HepG2 (cell line): Measurements from ENCODE around the gene IBA57. TPM values are rescaled to one million over a fixed set of nuclear protein-coding genes. Genes with fewer than 3 reads are reported as not detected.
A peak's percentile ranks its signal among the peaks of the same experiment; 100 is the strongest.

Source experiments
- GATAD1 ChIP-seq: IDR thresholded peaks from 2 replicates; pipeline ENCODE4 v1.6.1; 2016; ENCODE audit warnings: missing genetic modification reagents, missing compliant biosample characterization
- KDM2A ChIP-seq: sonication (generic); formaldehyde crosslinking; IDR thresholded peaks from 2 replicates; pipeline ENCODE4 v1.4.0; 2020; ENCODE audit warnings: low read depth, missing genetic modification reagents, borderline replicate concordance
- NCOA2 ChIP-seq: sonication (generic); formaldehyde crosslinking; IDR thresholded peaks from 2 replicates; pipeline ENCODE4 v1.8.0; 2022; ENCODE audit warnings: inconsistent platforms
- POGZ ChIP-seq: sonication (generic); formaldehyde crosslinking; IDR thresholded peaks from 2 replicates; pipeline ENCODE4 v1.4.0; 2020; ENCODE audit warnings: mild to moderate bottlenecking, missing genetic modification reagents
- SIX1 ChIP-seq: sonication (generic); formaldehyde crosslinking; IDR thresholded peaks from 2 replicates; pipeline ENCODE4 v1.4.0; 2020; ENCODE audit warnings: missing genetic modification reagents, borderline replicate concordance
- SOX13 ChIP-seq, 3 experiments: fragments of 450-650 bp in 1 of 3; sonication (generic) in 1 of 3; formaldehyde crosslinking in 1 of 3; IDR thresholded peaks in 2 of 3; conservative IDR thresholded peaks in 1 of 3; 2 replicates each; pipeline versions ENCODE4 v1.5.0 to v1.6.1; 2016 to 2020; ENCODE audit warnings: antibody characterized with exemption in 1 of 3, mild to moderate bottlenecking in 1 of 3, missing compliant biosample characterization in 1 of 3, missing genetic modification reagents in 1 of 3, moderate library complexity in 1 of 3
- TAF15 ChIP-seq: fragments of 200-400 bp; formaldehyde crosslinking; IDR thresholded peaks from one replicate; pipeline ENCODE4 v1.6.1; 2018; ENCODE audit warnings: mild to moderate bottlenecking, low read depth, low read length; ENCODE audit not compliant: poor library complexity, severe bottlenecking
- TBX2 ChIP-seq: sonication (generic); formaldehyde crosslinking; IDR thresholded peaks from 2 replicates; pipeline ENCODE4 v1.5.0; 2020; ENCODE audit warnings: missing genetic modification reagents, mild to moderate bottlenecking, borderline replicate concordance
- ZBTB42 ChIP-seq: sonication (generic); formaldehyde crosslinking; IDR thresholded peaks from 2 replicates; pipeline ENCODE4 v1.5.0; 2020; ENCODE audit warnings: mild to moderate bottlenecking, missing genetic modification reagents
- ZBTB8A ChIP-seq: sonication (generic); formaldehyde crosslinking; IDR thresholded peaks from 2 replicates; pipeline ENCODE4 v1.4.0; 2020; ENCODE audit warnings: mild to moderate bottlenecking, low read depth, missing genetic modification reagents, borderline replicate concordance
- ZNF235 ChIP-seq: sonication (generic); formaldehyde crosslinking; IDR thresholded peaks from 2 replicates; pipeline ENCODE4 v1.8.1; 2023; ENCODE audit warnings: mild to moderate bottlenecking, missing genetic modification reagents, borderline replicate concordance
- ZNF333 ChIP-seq: sonication (generic); formaldehyde crosslinking; IDR thresholded peaks from 2 replicates; pipeline ENCODE4 v1.4.0; 2020; ENCODE audit warnings: mild to moderate bottlenecking, missing genetic modification reagents, borderline replicate concordance
- ZZZ3 ChIP-seq: sonication (generic); formaldehyde crosslinking; IDR thresholded peaks from 2 replicates; pipeline ENCODE4 v1.4.0; 2020; ENCODE audit warnings: missing genetic modification reagents, mild to moderate bottlenecking, borderline replicate concordance
- polyA plus RNA-seq, 8 experiments: library from polyadenylated mRNA; depleted of rRNA in 3 of 8; stranded (reverse) in 7 of 8; unstranded in 1 of 8; fragments of >200 nt; fragmentation: Illumina TruSeq in 4 of 8; extraction: Trizol in 4 of 8; gene quantifications; 2 replicates each; pipeline versions ENCODE4 v1.2.1 to v1.2.3, GENCODE V29; 2011 to 2016; ENCODE audit warnings: low read depth in 4 of 8, missing spikeins in 1 of 8, mixed read lengths in 1 of 8; ENCODE audit not compliant: insufficient read depth in 1 of 8
- total RNA-seq, 5 experiments: library from RNA; depleted of rRNA; stranded (reverse); fragments of >200 nt; fragmentation: Illumina TruSeq; extraction: Trizol; gene quantifications; 2 replicates each; pipeline ENCODE4 v1.2.3, GENCODE V29; 2016; ENCODE audit warnings: low read depth in 1 of 5
- TF ChIP-seq, protein P1 (sequence below): sonication (generic); formaldehyde crosslinking; IDR thresholded peaks from 2 replicates; pipeline ENCODE4 v1.4.0; 2020; ENCODE audit warnings: mild to moderate bottlenecking, missing genetic modification reagents
- TF ChIP-seq, protein P2 (sequence below): sonication (generic); formaldehyde crosslinking; IDR thresholded peaks from 2 replicates; pipeline ENCODE4 v1.5.0; 2020; ENCODE audit warnings: mild to moderate bottlenecking, missing genetic modification reagents, borderline replicate concordance

The IBA57 gene
- total and polyA plus RNA-seq, 2 of the 13 experiments (the other 11 are each of a cell fraction or from before 2014, with no cell fraction given) = 2.3 to 10.2 TPM

DNA sequence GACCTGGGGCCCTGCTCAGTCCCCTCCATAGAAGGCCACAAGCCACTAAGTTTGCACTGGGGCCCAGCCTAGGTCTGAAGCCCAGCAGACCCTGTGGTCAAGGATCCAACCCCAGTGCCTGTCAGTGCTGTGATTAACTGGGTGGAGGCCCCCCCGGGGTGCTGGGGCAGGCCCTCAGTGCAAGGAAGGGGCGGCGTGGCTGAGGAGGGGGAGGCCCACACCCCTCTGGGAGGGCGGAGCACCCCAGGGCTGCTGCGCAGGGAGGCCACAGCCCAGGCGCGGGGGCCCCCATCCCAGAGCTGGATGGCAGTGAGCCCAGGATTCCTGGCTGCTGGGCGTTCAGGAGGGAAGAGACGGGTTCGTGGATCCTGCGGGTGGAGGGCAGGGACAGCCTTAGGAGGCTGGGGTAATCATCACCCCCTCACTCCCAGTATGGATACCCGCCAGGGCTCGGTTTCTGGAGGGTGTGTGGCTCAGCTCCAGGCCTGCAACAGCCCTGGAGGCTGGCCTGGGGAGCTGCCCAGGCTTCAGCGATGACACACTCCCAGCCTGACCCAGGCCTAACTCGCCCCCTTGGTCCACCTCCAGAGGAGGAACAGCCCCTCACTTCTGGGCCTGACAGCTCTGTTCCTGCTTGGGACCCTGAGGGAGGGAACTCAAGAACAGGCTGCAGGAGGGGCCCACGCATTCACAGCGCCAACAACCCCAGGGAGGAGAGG, 15.0 kb upstream of the IBA57 start (continued):
- TF ChIP-seq ZNF333 (0 out of 2 replicates have a peak, but pooled peaks have one; percentile 7), TBX2 (peak; percentile 74), ZZZ3 (CRISPR knock-in tag) (0 out of 2 replicates have a peak, but pooled peaks have one; percentile 35), SOX13 (IDR thresholded peaks at IDR 0.05) (no peak), SOX13 (CRISPR knock-in tag; conservative IDR thresholded peaks at IDR 0.05 in 1 of 2, IDR thresholded peaks at IDR 0.05 in 1 of 2) (0 out of 4 replicates have a peak, but pooled peaks of 1 of the 2 experiments have one; percentile 22), ZNF235 (CRISPR knock-in tag) (0 out of 2 replicates have a peak, but pooled peaks have one; percentile 13), ZBTB42 (CRISPR knock-in tag) (peak; percentile 56; the same call in 1 of the 2 replicates), GATAD1 (CRISPR knock-in tag) (no peak), ZBTB8A (no peak), POGZ (CRISPR knock-in tag) (0 out of 2 replicates have a peak, but pooled peaks have one; percentile 17), NCOA2 (CRISPR knock-in tag) (0 out of 2 replicates have a peak, but pooled peaks have one; percentile 9), TAF15 (no peak), KDM2A (CRISPR knock-in tag) (peak; percentile 34), SIX1 (CRISPR knock-in tag) (0 out of 2 replicates have a peak, but pooled peaks have one; percentile 18)
- TF ChIP-seq, protein P1, sequence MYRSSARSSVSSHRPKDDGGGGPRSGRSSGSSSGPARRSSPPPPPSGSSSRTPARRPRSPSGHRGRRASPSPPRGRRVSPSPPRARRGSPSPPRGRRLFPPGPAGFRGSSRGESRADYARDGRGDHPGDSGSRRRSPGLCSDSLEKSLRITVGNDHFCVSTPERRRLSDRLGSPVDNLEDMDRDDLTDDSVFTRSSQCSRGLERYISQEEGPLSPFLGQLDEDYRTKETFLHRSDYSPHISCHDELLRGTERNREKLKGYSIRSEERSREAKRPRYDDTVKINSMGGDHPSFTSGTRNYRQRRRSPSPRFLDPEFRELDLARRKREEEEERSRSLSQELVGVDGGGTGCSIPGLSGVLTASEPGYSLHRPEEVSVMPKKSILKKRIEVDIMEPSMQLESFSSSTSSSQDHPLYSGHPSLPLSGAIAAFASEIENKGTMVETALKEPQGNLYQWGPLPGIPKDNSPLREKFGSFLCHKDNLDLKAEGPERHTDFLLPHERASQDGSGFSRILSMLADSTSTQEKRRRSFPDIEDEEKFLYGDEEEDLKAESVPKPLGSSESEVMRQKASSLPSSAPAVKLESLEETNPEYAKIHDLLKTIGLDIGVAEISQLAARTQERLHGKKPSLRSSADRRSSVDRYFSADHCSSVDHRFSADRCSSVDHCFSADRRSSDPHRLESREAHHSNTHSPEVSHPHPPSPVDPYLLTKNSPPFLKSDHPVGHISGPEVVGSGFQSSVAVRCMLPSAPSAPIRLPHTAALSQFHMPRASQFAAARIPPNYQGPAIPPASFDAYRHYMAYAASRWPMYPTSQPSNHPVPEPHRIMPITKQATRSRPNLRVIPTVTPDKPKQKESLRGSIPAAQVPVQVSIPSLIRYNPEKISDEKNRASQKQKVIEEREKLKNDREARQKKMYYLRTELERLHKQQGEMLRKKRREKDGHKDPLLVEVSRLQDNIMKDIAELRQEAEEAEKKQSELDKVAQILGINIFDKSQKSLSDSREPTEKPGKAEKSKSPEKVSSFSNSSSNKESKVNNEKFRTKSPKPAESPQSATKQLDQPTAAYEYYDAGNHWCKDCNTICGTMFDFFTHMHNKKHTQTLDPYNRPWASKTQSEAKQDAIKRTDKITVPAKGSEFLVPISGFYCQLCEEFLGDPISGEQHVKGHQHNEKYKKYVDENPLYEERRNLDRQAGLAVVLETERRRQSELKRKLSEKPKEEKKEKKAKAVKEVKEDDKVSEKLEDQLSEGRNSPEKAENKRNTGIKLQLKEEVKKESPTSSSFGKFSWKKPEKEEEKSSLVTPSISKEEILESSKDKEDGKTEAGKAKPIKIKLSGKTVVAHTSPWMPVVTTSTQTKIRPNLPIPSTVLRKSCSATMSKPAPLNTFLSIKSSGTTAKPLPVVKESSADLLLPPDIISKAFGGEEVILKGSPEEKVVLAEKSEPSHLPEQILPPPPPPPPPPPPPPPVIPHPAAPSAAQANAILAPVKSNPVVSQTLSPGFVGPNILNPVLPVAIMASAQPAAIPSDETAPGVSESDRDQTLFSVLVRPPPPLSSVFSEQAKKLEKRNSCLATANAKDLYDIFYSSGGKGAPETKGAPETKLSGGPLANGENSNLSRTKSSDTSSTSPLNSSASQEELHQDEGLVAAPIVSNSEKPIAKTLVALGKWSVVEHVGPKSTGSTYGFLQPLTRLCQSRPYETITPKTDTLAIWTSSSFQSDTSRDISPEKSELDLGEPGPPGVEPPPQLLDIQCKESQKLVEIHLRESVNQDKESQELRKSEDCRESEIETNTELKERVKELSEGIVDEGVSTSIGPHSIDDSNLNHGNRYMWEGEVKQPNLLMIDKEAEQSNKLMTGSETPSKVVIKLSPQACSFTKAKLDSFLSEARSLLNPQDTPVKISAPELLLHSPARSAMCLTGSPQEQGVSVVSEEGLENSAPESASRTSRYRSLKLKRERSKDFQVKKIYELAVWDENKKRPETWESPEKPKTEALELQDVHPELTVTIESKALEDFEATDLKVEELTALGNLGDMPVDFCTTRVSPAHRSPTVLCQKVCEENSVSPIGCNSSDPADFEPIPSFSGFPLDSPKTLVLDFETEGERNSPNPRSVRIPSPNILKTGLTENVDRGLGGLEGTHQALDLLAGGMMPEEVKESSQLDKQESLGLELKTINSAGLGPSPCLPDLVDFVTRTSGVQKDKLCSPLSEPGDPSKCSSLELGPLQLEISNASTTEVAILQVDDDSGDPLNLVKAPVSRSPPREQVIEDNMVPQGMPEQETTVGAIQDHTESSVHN (CRISPR knock-in tag) = no peak
- TF ChIP-seq, protein P2, sequence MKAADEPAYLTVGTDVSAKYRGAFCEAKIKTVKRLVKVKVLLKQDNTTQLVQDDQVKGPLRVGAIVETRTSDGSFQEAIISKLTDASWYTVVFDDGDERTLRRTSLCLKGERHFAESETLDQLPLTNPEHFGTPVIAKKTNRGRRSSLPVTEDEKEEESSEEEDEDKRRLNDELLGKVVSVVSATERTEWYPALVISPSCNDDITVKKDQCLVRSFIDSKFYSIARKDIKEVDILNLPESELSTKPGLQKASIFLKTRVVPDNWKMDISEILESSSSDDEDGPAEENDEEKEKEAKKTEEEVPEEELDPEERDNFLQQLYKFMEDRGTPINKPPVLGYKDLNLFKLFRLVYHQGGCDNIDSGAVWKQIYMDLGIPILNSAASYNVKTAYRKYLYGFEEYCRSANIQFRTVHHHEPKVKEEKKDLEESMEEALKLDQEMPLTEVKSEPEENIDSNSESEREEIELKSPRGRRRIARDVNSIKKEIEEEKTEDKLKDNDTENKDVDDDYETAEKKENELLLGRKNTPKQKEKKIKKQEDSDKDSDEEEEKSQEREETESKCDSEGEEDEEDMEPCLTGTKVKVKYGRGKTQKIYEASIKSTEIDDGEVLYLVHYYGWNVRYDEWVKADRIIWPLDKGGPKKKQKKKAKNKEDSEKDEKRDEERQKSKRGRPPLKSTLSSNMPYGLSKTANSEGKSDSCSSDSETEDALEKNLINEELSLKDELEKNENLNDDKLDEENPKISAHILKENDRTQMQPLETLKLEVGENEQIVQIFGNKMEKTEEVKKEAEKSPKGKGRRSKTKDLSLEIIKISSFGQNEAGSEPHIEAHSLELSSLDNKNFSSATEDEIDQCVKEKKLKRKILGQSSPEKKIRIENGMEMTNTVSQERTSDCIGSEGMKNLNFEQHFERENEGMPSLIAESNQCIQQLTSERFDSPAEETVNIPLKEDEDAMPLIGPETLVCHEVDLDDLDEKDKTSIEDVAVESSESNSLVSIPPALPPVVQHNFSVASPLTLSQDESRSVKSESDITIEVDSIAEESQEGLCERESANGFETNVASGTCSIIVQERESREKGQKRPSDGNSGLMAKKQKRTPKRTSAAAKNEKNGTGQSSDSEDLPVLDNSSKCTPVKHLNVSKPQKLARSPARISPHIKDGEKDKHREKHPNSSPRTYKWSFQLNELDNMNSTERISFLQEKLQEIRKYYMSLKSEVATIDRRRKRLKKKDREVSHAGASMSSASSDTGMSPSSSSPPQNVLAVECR (CRISPR knock-in tag) = peak; percentile 10; the same call in 1 of the 2 replicates
